Cardiac muscle cell (in vitro differentiated cells and primary cell): ENCODE measurements around the gene ALDOB. TPM values are rescaled to one million over a fixed set of nuclear protein-coding genes. Genes with fewer than 3 reads are reported as not detected.

Experiments
- DNase-seq, 2 donors: peaks; one replicate each; pipeline versions ENCODE4 v3.0.0 to v3.0.0-alpha.2; 2010 to 2017; ENCODE audit warnings: low read depth in 1 of 2, low spot score in 1 of 2
- H3K27ac ChIP-seq: fragments of 200-600 bp; sonication (generic); 2 replicates; pipeline ENCODE4 v1.5.1; 2016
- H3K27me3 ChIP-seq: fragments of 200-600 bp; sonication (generic); 2 replicates; pipeline ENCODE4 v1.6.0; 2016; ENCODE audit warnings: control low read depth
- H3K36me3 ChIP-seq: fragments of 200-600 bp; sonication (generic); 2 replicates; pipeline ENCODE4 v1.5.1; 2016; ENCODE audit warnings: control low read depth
- H3K4me1 ChIP-seq: fragments of 200-600 bp; sonication (generic); 2 replicates; pipeline ENCODE4 v1.8.1; 2017; ENCODE audit warnings: low read depth, mild to moderate bottlenecking, mixed run types
- H3K4me3 ChIP-seq: fragments of 200-600 bp; sonication (generic); 2 replicates; pipeline ENCODE4 v1.5.1; 2016; ENCODE audit warnings: mild to moderate bottlenecking
- H3K9me3 ChIP-seq: fragments of 200-600 bp; sonication (generic); 2 replicates; pipeline ENCODE4 v1.5.1; 2017; ENCODE audit warnings: low read depth, mild to moderate bottlenecking, control low read depth
- polyA plus RNA-seq: library from polyadenylated mRNA; unstranded; fragments of >200 nt; fragmentation: Nextera tagmentation; extraction: Ambion mirVana; gene quantifications from 2 replicates; pipeline ENCODE4 v1.2.1, GENCODE V29; 2016
- total RNA-seq: library from RNA; depleted of rRNA; stranded (reverse); fragments of >200 nt; gene quantifications from 2 replicates; pipeline ENCODE4 v1.2.3, GENCODE V29; 2016
- TF ChIP-seq, protein P1 (sequence below): IDR thresholded peaks from 2 replicates; pipeline ENCODE4 v1.5.1; 2012; ENCODE audit warnings: low read depth, mild to moderate bottlenecking, low read length

Gene ALDOB
- total and polyA plus RNA-seq, 2 experiments from 2014 or later = 0.26 TPM; not detected in 1

DNA sequence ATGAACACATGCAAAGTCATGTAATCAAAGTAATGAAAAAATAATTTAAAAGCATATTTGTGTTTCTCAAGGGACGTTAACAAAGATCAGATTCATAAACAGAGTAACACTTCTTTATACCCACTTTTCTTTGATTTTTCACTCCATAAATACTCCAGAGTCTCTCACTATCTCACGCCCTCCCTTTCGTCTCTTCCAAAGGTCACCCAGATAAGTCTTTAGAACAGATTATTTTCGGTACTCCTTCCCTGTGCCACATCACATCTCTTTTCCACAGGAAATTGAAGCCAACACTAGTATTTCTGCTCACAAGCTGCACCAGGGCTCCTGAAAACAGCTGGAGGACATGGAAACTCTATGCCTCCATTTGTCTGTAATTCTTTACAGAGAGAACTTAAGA is 15.4 kb upstream of the ALDOB start:
- TF ChIP-seq, protein P1, sequence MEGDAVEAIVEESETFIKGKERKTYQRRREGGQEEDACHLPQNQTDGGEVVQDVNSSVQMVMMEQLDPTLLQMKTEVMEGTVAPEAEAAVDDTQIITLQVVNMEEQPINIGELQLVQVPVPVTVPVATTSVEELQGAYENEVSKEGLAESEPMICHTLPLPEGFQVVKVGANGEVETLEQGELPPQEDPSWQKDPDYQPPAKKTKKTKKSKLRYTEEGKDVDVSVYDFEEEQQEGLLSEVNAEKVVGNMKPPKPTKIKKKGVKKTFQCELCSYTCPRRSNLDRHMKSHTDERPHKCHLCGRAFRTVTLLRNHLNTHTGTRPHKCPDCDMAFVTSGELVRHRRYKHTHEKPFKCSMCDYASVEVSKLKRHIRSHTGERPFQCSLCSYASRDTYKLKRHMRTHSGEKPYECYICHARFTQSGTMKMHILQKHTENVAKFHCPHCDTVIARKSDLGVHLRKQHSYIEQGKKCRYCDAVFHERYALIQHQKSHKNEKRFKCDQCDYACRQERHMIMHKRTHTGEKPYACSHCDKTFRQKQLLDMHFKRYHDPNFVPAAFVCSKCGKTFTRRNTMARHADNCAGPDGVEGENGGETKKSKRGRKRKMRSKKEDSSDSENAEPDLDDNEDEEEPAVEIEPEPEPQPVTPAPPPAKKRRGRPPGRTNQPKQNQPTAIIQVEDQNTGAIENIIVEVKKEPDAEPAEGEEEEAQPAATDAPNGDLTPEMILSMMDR = no peak
- no peak for DNase-seq
- Histone ChIP-seq H3K4me1 (no peaks in the 10 kb centered on the region), H3K27ac (no peak overlapping the region), H3K9me3 (no peaks in the 10 kb centered on the region), H3K4me3 (no peak overlapping the region), H3K27me3 (no peaks in the 10 kb centered on the region), H3K36me3 (no peaks in the 10 kb centered on the region)

- H3K4me1 ChIP-seq = no peaks in the 10 kb centered on the region
- peak; percentile 63 to 85 for DNase-seq
Observed at GRCh38 chr9:101449071-101449721, 13.6 kb upstream of the ALDOB start.

DNA sequence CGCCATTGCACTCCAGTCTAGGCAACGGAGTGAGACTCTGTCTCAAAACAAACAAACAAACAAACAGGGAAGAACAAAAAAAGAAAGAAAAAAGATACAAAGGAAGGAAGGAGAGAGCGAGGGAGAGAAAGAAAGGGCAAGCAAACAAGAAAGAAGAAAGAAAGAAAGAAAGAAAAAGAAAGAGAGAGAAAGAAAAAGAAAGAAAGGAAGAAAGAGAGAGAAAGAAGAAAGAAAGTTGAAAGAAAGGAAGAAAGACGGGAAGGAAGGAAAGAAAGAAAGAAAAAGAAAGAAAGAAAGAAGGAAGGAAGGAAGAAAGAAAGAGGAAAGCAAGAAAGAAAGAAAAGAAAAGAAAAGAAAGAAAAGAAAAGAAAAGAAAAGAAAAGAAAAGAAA is 13.1 kb upstream of the ALDOB start:
- no peak for DNase-seq
- Histone ChIP-seq H3K4me1 (no peaks in the 10 kb centered on the region), H3K27ac (no peak overlapping the region), H3K27me3 (no peaks in the 10 kb centered on the region), H3K36me3 (no peaks in the 10 kb centered on the region), H3K9me3 (no peaks in the 10 kb centered on the region), H3K4me3 (peak overlapping the region; percentile 59)
- TF ChIP-seq, protein P1 = no peak

More at GRCh38 chr9:101449071-101449721, 13.6 kb upstream of the ALDOB start:
- Histone ChIP-seq H3K9me3 (no peaks in the 10 kb centered on the region), H3K4me3 (peak overlapping the region; percentile 59), H3K36me3 (no peaks in the 10 kb centered on the region), H3K27me3 (no peaks in the 10 kb centered on the region), H3K27ac (no peak overlapping the region)
- TF ChIP-seq, protein P1 = peak; percentile 69

GRCh38 chr9:101446732-101447131 is 11.2 kb upstream of the ALDOB start:
- Histone ChIP-seq H3K27me3 (no peaks in the 10 kb centered on the region), H3K9me3 (no peaks in the 10 kb centered on the region), H3K36me3 (no peaks in the 10 kb centered on the region), H3K27ac (no peak overlapping the region), H3K4me3 (no peak overlapping the region), H3K4me1 (no peaks in the 10 kb centered on the region)
- DNase-seq = no peak
- TF ChIP-seq, protein P1 = no peak

DNA sequence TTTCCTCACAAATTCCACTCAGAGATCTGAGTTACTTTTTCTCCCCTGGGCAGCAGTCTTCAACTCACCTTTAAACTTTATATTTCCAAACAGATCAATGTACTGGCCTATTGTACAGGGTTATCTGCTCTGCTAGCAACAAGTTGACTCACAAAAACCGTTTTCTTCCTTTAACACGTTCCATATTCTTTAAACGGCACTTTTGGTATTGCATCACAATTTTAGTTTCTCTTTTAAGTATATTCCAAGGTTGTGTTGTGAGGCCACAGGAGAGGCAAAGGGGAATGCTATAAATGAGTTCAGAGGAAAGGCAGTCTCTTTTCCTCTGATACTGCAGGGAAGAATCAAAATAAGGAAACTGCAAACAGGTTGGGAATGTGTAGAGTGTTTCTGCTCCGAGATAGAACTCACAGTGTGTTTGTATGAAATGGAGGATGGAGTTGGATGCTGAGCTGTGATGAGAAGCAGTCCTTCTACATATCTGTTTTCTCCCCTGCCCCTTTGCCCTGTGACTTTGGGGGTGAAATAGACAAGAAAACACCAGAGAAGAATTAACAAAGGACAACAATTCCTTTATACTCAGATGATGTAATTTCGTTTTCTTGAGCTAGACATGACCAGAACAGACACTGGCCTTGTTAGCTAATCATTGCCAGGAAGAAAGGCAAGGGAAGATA is 9.9 kb upstream of the ALDOB start:
- Histone ChIP-seq H3K4me3 (no peak overlapping the region), H3K4me1 (no peaks in the 10 kb centered on the region), H3K27ac (no peak overlapping the region), H3K27me3 (no peaks in the 10 kb centered on the region), H3K9me3 (no peaks in the 10 kb centered on the region), H3K36me3 (no peaks in the 10 kb centered on the region)
- TF ChIP-seq, protein P1 = no peak
- DNase-seq = peak in 1 of 2 donors; percentile 55
